H1 (cell line): ENCODE results near the gene RNF5. TPM values are rescaled to one million over a fixed set of nuclear protein-coding genes. Genes with fewer than 3 reads are reported as not detected.

Experiments
- CTCF ChIA-PET: fragments of 300-600 bp; sonication (Branson Sonifier 250); formaldehyde crosslinking; loops from one replicate; lab custom pipeline; 2021; ENCODE audit not compliant: partially characterized antibody; lab: Charles Lee
- POLR2A ChIA-PET: fragments of 300-600 bp; sonication (Branson Sonifier 250); formaldehyde crosslinking; loops from one replicate; lab custom pipeline; 2021; ENCODE audit warnings: inconsistent platforms; ENCODE audit not compliant: partially characterized antibody; lab: Charles Lee
- DNase-seq, 2 experiments: peaks; one replicate each; pipeline versions ENCODE4 v3.0.0 to v3.0.0-alpha.2; 2010 to 2022; ENCODE audit warnings: low spot score in 2 of 2, low read depth in 1 of 2, mixed read lengths in 1 of 2
- FAIRE-seq: peaks from 2 replicates; lab custom pipeline; 2011; peaks lifted over from hg19 to GRCh38; lab: Jason Lieb, UNC
- H2AFZ ChIP-seq: 2 replicates; pipeline ENCODE4 v1.8.1; 2012; ENCODE audit warnings: low read length, inconsistent platforms
- H2AK5ac ChIP-seq: 2 replicates; pipeline ENCODE4 v1.6.1; 2013; ENCODE audit warnings: low read depth, low read length
- H2BK120ac ChIP-seq: replicated peaks from 2 replicates; pipeline ENCODE3; 2013; ENCODE audit warnings: low read depth, low read length, inconsistent platforms
- H2BK12ac ChIP-seq: 2 replicates; pipeline ENCODE4 v1.6.1; 2013; ENCODE audit warnings: low read depth, low read length
- H2BK15ac ChIP-seq: 2 replicates; pipeline ENCODE4 v1.6.1; 2013; ENCODE audit warnings: low read length
- H2BK20ac ChIP-seq: 2 replicates; pipeline ENCODE4 v1.6.1; 2013; ENCODE audit warnings: low read length
- H2BK5ac ChIP-seq: 2 replicates; pipeline ENCODE4 v1.6.1; 2013; ENCODE audit warnings: low read depth, low read length
- H3K14ac ChIP-seq: 2 replicates; pipeline ENCODE4 v1.6.1; 2013; ENCODE audit warnings: inconsistent platforms; ENCODE audit not compliant: insufficient read length
- H3K18ac ChIP-seq: 2 replicates; pipeline ENCODE4 v1.6.1; 2013; ENCODE audit warnings: low read length; ENCODE audit errors: extremely low read depth
- H3K23ac ChIP-seq: 2 replicates; pipeline ENCODE4 v1.6.1; 2013; ENCODE audit warnings: inconsistent platforms; ENCODE audit not compliant: insufficient read length
- H3K23me2 ChIP-seq: 2 replicates; pipeline ENCODE4 v1.6.1; 2013; ENCODE audit warnings: low read depth, low read length
- H3K27ac ChIP-seq: 2 replicates; pipeline ENCODE4 v1.6.1; 2011; ENCODE audit warnings: low read depth, low read length, inconsistent platforms
- H3K27me3 ChIP-seq, 4 experiments: replicated peaks in 1 of 4; 1 replicate in 1 of 4; 2 replicates in 3 of 4; pipeline versions ENCODE4 v1.6.1 to v1.8.1; 2011 to 2013; ENCODE audit warnings: low read length in 3 of 4, mild to moderate bottlenecking in 3 of 4, inconsistent platforms in 2 of 4, mixed read lengths in 2 of 4, moderate library complexity in 1 of 4; ENCODE audit not compliant: control insufficient read depth in 3 of 4, insufficient read depth in 3 of 4; ENCODE audit errors: extremely low read depth in 1 of 4
- H3K36me3 ChIP-seq, 4 experiments: 2 replicates each; pipeline versions ENCODE4 v1.6.1 to v1.8.1; 2011 to 2013; ENCODE audit warnings: mild to moderate bottlenecking in 4 of 4, low read length in 3 of 4, moderate library complexity in 2 of 4, control low read depth in 1 of 4, inconsistent platforms in 1 of 4; ENCODE audit not compliant: insufficient read depth in 4 of 4, control insufficient read depth in 2 of 4
- H3K4ac ChIP-seq: replicated peaks from 2 replicates; pipeline ENCODE3; 2013; ENCODE audit warnings: low read length, low read depth, mixed read lengths, inconsistent platforms; ENCODE audit not compliant: insufficient read length
- H3K4me1 ChIP-seq, 4 experiments: replicated peaks in 1 of 4; 1 replicate in 1 of 4; 2 replicates in 3 of 4; pipeline versions ENCODE4 v1.6.1 to v1.8.1; 2011 to 2013; ENCODE audit warnings: low read length in 3 of 4, inconsistent platforms in 2 of 4, mixed read lengths in 1 of 4; ENCODE audit not compliant: insufficient read depth in 4 of 4, control insufficient read depth in 3 of 4
- H3K4me2 ChIP-seq, 2 experiments: 2 replicates each; pipeline versions ENCODE4 v1.6.1 to v1.8.1; 2011 to 2013; ENCODE audit warnings: low read depth in 2 of 2, low read length in 2 of 2, control low read depth in 1 of 2, inconsistent platforms in 1 of 2, mild to moderate bottlenecking in 1 of 2; ENCODE audit not compliant: insufficient read depth in 1 of 2
- H3K4me3 ChIP-seq, 4 experiments: fragments of 200-600, 300-600 bp in 1 of 4; sonication (generic), shearing (Covaris generic), sonication (Bioruptor Twin) in 1 of 4; 2 replicates each; pipeline versions ENCODE4 v1.5.1 to v1.8.1; 2011 to 2016; ENCODE audit warnings: low read length in 4 of 4, low read depth in 3 of 4, control low read depth in 2 of 4, inconsistent platforms in 2 of 4, mild to moderate bottlenecking in 2 of 4, mixed read lengths in 1 of 4, moderate library complexity in 1 of 4; ENCODE audit not compliant: insufficient read depth in 2 of 4; ENCODE audit errors: extremely low read depth in 1 of 4
- H3K56ac ChIP-seq: replicated peaks from 2 replicates; pipeline ENCODE3; 2013; ENCODE audit warnings: low read depth, mild to moderate bottlenecking, mixed read lengths, low read length, inconsistent platforms; ENCODE audit not compliant: insufficient read length
- H3K79me1 ChIP-seq: 2 replicates; pipeline ENCODE4 v1.6.1; 2013; ENCODE audit warnings: low read depth, low read length, control low read depth
- H3K79me2 ChIP-seq, 2 experiments: 2 replicates each; pipeline versions ENCODE4 v1.6.1 to v1.8.1; 2012 to 2013; ENCODE audit warnings: low read length in 2 of 2, mild to moderate bottlenecking in 2 of 2, inconsistent platforms in 1 of 2; ENCODE audit not compliant: insufficient read depth in 2 of 2, control insufficient read depth in 1 of 2
- H3K9ac ChIP-seq, 4 experiments: replicated peaks in 1 of 4; 1 replicate in 1 of 4; 2 replicates in 3 of 4; pipeline versions ENCODE4 v1.6.1 to v1.8.1; 2011 to 2013; ENCODE audit warnings: low read depth in 3 of 4, low read length in 3 of 4, control low read depth in 2 of 4, mild to moderate bottlenecking in 2 of 4, moderate library complexity in 2 of 4, inconsistent platforms in 1 of 4; ENCODE audit errors: extremely low read depth in 1 of 4
- H3K9me3 ChIP-seq, 2 experiments: 2 replicates each; pipeline versions ENCODE4 v1.6.1 to v1.8.1; 2012 to 2013; ENCODE audit warnings: mild to moderate bottlenecking in 2 of 2, moderate library complexity in 2 of 2, control low read depth in 1 of 2, inconsistent platforms in 1 of 2, low read depth in 1 of 2, low read length in 1 of 2, mixed read lengths in 1 of 2; ENCODE audit not compliant: insufficient read depth in 2 of 2
- H4K20me1 ChIP-seq, 2 experiments: replicated peaks in 1 of 2; 2 replicates each; pipeline versions ENCODE3 to v1.8.1; 2011 to 2013; ENCODE audit warnings: inconsistent platforms in 2 of 2, low read length in 2 of 2, mild to moderate bottlenecking in 1 of 2; ENCODE audit not compliant: insufficient read depth in 2 of 2, control insufficient read depth in 1 of 2
- H4K5ac ChIP-seq: 2 replicates; pipeline ENCODE4 v1.6.1; 2013; ENCODE audit warnings: low read length, low read depth, mixed read lengths, inconsistent platforms; ENCODE audit not compliant: insufficient read length
- H4K8ac ChIP-seq: 2 replicates; pipeline ENCODE4 v1.8.0; 2013; ENCODE audit warnings: mild to moderate bottlenecking, moderate library complexity, low read length, inconsistent platforms; ENCODE audit not compliant: insufficient read depth; ENCODE audit errors: extremely low read depth
- H4K91ac ChIP-seq: replicated peaks from 2 replicates; pipeline ENCODE3; 2013; ENCODE audit warnings: low read length, mixed read lengths, inconsistent platforms; ENCODE audit not compliant: insufficient read length
- ATF3 ChIP-seq: IDR thresholded peaks from 2 replicates; pipeline ENCODE4 v1.6.1; 2011; ENCODE audit warnings: low read depth, mild to moderate bottlenecking, low read length; ENCODE audit not compliant: insufficient read depth
- GABPA ChIP-seq: IDR thresholded peaks from 2 replicates; pipeline ENCODE4 v1.6.1; 2011; ENCODE audit warnings: mild to moderate bottlenecking, low read length, moderate library complexity, borderline replicate concordance; ENCODE audit not compliant: insufficient read depth
- RAD21 ChIP-seq, 2 experiments: IDR thresholded peaks in 1 of 2; conservative IDR thresholded peaks in 1 of 2; 2 replicates each; pipeline ENCODE4 v1.6.1; 2011; ENCODE audit warnings: low read depth in 2 of 2, low read length in 2 of 2, improper control_type of control experiment in 1 of 2, inconsistent platforms in 1 of 2, mild to moderate bottlenecking in 1 of 2, moderate library complexity in 1 of 2
- TEAD4 ChIP-seq: IDR thresholded peaks from 2 replicates; pipeline ENCODE4 v1.6.1; 2012; ENCODE audit warnings: low read depth, low read length, inconsistent platforms, mixed read lengths
- whole genome bisulfite sequencing, 2 experiments: shearing (Covaris generic) in 1 of 2; methylation state at CpG; one replicate each; pipeline versions ENCODE4 v1.1.6 to v1.1.7; 2013 to 2015; ENCODE audit warnings: low lambda C conversion rate in 2 of 2, mixed read lengths in 2 of 2, inconsistent platforms in 1 of 2, low coverage in 1 of 2, missing lambda C conversion rate in 1 of 2; ENCODE audit not compliant: insufficient replicate concordance in 2 of 2, insufficient coverage in 1 of 2, insufficient read length in 1 of 2; ENCODE audit errors: extremely low coverage in 1 of 2, missing lambda C conversion rate in 1 of 2; 5-methylcytosine and 5-hydroxymethylcytosine counted together
- polyA plus RNA-seq, 7 experiments: library from polyadenylated mRNA; depleted of rRNA in 3 of 7; stranded (reverse) in 5 of 7; unstranded in 2 of 7; fragments of >200 nt in 5 of 7; fragments of 200-250 nt in 2 of 7; gene quantifications; 1 replicate in 5 of 7; 2 replicates in 1 of 7; 4 replicates in 1 of 7; pipeline versions ENCODE4 v1.2.1 to v1.2.3, GENCODE V29; 2011 to 2013; ENCODE audit warnings: missing spikeins in 2 of 7, mixed read lengths in 2 of 7
- total RNA-seq: library from RNA; stranded (reverse); fragmentation: NEBNext Ultra II Directional; extraction: Animal tissue kit (Norgen Biotek cat#: 25700); gene quantifications from 2 replicates; pipeline ENCODE4 v1.2.1, GENCODE V29; 2021

The RNF5 gene
- total and polyA plus RNA-seq, 2 of the 8 experiments (the other 6 are each of a cell fraction or from before 2014, with no cell fraction given) = 90.0 to 158 TPM

- CTCF ChIA-PET = interaction anchor here (0.7 to 4.7 kb wide), 14 partner anchors 9 to 53 kb away, joined by 3 to 23 read pairs (median 5); partner anchors contain the start of genes ATF6B and GPSM3
- Histone ChIP-seq H3K27ac (no peak overlapping the region), H2BK12ac (no peak overlapping the region), H3K14ac (no peak overlapping the region), H3K4me3 (peak overlapping the region; percentile 51 to 76 (median 70); a peak in 5 of 8 replicates), H3K4me2 (peak overlapping the region; percentile 94 to 100), H4K20me1 (no peaks in the 10 kb centered on the region), H3K9me3 (no peaks in the 10 kb centered on the region), H2AFZ (no peak overlapping the region), H3K79me1 (no peaks in the 10 kb centered on the region), H4K8ac (no peak overlapping the region), H3K23me2 (peaks cover 9% of the 10 kb centered on the region; the same call in 1 of the 2 replicates), H3K79me2 (no peaks in the 10 kb centered on the region), H3K4ac (no peak overlapping the region), H3K36me3 (no peaks in the 10 kb centered on the region), H2BK120ac (no peak overlapping the region), H2BK20ac (0 out of 2 replicates have a peak overlapping the region, but pooled peaks have one; percentile 61), H2AK5ac (no peak overlapping the region), H3K56ac (no peak overlapping the region), H3K4me1 (peaks cover 10 to 32% (median 14%) of the 10 kb centered on the region in 4 experiments), H2BK5ac (no peak overlapping the region), H4K91ac (no peak overlapping the region), H3K9ac (no peak overlapping the region; a peak in 1 of 7 replicates), H2BK15ac (no peak overlapping the region), H4K5ac (no peak overlapping the region)
- FAIRE-seq = no peak
- WGBS, 2 experiments = 98% methylated on average over 4 of the region's 4 CpGs; no CpG with 5 or more reads in 1 of the 2 experiments
- POLR2A ChIA-PET = interaction anchor here (1.2 to 9.2 kb wide), 7 partner anchors 11 to 48 kb away, joined by 3 to 70 read pairs (median 6); partner anchors contain the start of genes AGPAT1, ATF6B, FKBPL and PBX2
- DNase-seq = no peak
- no peak for TF ChIP-seq GABPA
- no peak for TF ChIP-seq ATF3
- no peak for TF ChIP-seq TEAD4
- TF ChIP-seq RAD21 (IDR thresholded peaks at IDR 0.05 in 1 of 2, conservative IDR thresholded peaks at IDR 0.05 in 1 of 2; ENCODE audit: low read depth in 2 of 2, low read length in 2 of 2) = peak; percentile 13 to 39; a peak in 1 of 4 replicates
- TF ChIP-seq, all 59 proteins: peak for 1
- no peak overlapping the region for H3K23ac ChIP-seq
- peaks cover 4 to 35% (median 33%) of the 10 kb centered on the region in 4 experiments for H3K27me3 ChIP-seq
- no peak overlapping the region for H3K18ac ChIP-seq
Measured at GRCh38 chr6:32147401-32148132, 30.6 kb upstream of the RNF5 start.
